GM19238 (cell line): ENCODE measurements around the gene VAMP5.

Experiments used
- DNase-seq: peaks from one replicate; pipeline ENCODE4 v3.0.0; 2011; ENCODE audit warnings: low spot score; ENCODE audit not compliant: insufficient read length

VAMP5 gene

GRCh38 chr2:85631316-85631715 is 47.1 kb downstream of the VAMP5 start:
- no peak for DNase-seq

DNA sequence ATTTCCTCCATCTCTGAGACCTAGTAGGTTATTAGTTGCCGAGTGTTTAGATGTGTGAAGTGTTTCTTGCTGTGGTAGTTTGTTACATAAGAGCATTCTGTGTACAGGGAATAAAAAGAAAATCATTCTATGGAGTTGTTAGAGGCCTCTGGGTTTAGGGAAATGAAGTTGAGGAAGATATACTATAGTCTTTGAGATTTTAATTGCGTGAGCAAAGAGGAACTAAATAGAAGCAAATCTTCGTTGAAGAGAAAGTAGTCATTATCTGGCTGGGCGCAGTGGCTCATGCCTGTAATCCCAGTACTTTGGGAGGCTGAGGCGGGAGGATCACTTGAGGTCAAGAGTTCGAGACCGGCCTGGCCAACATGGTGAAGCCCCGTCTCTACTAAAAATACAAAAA is 50.8 kb downstream of the VAMP5 start:
- DNase-seq = no peak

DNA sequence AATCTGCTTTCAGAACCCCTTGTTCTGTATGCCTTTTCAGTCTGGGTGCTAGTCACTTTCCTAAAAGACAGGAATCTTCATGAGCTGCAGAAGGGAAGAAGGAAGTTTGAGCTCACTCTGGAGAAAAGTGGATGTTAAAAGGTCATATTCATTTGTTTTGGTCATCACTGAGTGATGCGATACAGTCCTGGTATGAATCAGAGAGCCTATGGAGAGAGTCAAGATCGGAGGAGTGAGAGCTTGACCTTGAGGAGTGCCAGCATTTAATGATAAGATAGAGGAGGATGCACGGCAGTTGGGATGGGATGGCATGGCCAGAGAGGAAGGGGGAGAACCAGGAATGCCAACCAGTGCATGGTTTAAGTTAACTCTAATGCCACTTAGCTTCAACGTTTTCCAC is 51.4 kb downstream of the VAMP5 start:
- DNase-seq = no peak

GRCh38 chr2:85642725-85643124 is 58.5 kb downstream of the VAMP5 start:
- no peak for DNase-seq
